ENCODE results near the gene GRAMD4.

DNA sequence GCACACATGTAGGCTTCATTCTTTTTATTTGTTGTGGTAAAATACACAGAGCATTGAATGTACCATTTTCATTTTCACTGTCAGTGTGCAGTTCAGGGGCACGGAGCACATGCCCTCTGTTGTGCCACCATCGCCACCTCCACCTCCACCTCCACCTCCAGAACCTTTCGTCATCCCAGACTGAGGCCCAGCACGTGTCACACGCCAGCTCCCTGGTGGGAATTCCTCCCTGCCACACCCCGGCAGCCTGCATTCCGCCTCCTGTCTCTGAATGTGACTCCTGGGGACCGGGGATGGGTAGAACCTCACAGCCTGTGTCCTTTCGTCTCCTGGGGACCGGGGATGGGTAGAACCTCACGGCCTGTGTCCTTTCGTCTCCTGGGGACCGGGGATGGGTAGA lies 10.9 kb downstream of the GRAMD4 start:
- TF ChIP-seq, protein P1, sequence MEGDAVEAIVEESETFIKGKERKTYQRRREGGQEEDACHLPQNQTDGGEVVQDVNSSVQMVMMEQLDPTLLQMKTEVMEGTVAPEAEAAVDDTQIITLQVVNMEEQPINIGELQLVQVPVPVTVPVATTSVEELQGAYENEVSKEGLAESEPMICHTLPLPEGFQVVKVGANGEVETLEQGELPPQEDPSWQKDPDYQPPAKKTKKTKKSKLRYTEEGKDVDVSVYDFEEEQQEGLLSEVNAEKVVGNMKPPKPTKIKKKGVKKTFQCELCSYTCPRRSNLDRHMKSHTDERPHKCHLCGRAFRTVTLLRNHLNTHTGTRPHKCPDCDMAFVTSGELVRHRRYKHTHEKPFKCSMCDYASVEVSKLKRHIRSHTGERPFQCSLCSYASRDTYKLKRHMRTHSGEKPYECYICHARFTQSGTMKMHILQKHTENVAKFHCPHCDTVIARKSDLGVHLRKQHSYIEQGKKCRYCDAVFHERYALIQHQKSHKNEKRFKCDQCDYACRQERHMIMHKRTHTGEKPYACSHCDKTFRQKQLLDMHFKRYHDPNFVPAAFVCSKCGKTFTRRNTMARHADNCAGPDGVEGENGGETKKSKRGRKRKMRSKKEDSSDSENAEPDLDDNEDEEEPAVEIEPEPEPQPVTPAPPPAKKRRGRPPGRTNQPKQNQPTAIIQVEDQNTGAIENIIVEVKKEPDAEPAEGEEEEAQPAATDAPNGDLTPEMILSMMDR (IDR thresholded peaks at IDR 0.05; ENCODE audit: low read depth, low read length, poor library complexity, severe bottlenecking), result no peak
- no peak for TF ChIP-seq EZH2phosphoT487 (IDR thresholded peaks at IDR 0.05; ENCODE audit: borderline replicate concordance, low read length)
